Measurements from ENCODE around the gene HFE. TPM values are rescaled to one million over a fixed set of nuclear protein-coding genes. Genes with fewer than 3 reads are reported as not detected.

Gene HFE
- polyA plus RNA-seq, 3 donors: 13.5 to 16.1 (median 14.1) TPM

DNA sequence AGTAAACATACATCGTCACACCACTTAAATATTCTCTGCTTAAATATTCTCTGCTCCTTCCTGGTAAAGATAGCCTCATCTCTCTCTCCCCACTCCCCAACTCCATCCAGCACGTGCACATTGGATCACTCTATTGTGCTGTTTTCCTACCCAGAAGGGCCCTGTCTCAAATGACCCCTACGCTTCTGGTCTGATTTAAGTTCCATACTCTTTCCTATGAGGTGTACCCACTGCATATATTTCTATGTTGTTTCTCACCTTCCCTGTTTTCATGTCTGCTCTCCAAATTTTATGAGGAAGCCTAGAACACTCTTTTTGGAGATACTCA is 53.7 kb downstream of the HFE start:
- WGBS (ENCODE audit: insufficient coverage): 100% methylated on average over 3 of the region's 3 CpGs
- H3K4me3 Mint-ChIP-seq: no peak overlapping the region
- H3K9ac ChIP-seq (ENCODE audit: insufficient read depth, low read length, poor library complexity, severe bottlenecking): no peak overlapping the region
- TF ChIP-seq, protein P1, sequence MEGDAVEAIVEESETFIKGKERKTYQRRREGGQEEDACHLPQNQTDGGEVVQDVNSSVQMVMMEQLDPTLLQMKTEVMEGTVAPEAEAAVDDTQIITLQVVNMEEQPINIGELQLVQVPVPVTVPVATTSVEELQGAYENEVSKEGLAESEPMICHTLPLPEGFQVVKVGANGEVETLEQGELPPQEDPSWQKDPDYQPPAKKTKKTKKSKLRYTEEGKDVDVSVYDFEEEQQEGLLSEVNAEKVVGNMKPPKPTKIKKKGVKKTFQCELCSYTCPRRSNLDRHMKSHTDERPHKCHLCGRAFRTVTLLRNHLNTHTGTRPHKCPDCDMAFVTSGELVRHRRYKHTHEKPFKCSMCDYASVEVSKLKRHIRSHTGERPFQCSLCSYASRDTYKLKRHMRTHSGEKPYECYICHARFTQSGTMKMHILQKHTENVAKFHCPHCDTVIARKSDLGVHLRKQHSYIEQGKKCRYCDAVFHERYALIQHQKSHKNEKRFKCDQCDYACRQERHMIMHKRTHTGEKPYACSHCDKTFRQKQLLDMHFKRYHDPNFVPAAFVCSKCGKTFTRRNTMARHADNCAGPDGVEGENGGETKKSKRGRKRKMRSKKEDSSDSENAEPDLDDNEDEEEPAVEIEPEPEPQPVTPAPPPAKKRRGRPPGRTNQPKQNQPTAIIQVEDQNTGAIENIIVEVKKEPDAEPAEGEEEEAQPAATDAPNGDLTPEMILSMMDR (IDR thresholded peaks at IDR 0.05): no peak
- H3K36me3 ChIP-seq (replicated peaks in 1 of 2; ENCODE audit: control insufficient read depth in 1 of 2, insufficient read depth in 2 of 2, low read length in 2 of 2): peaks cover 6 to 33% of the 10 kb centered on the region in 2 donors
- peaks cover 0 to 6% (median 0%) of the 10 kb centered on the region in 7 donors for H3K9me3 Mint-ChIP-seq
- H3K27me3 ChIP-seq (ENCODE audit: control insufficient read depth in 2 of 2, insufficient read depth in 2 of 2, low read length in 2 of 2): no peaks in the 10 kb centered on the region
- intact Hi-C loops (cut with micrococcal nuclease): no loop called here
- peaks cover 11% of the 10 kb centered on the region for H3K4me1 Mint-ChIP-seq
- peaks cover 19 to 24% of the 10 kb centered on the region in 2 donors for H3K36me3 Mint-ChIP-seq
- no peak overlapping the region for H2AFZ ChIP-seq (ENCODE audit: insufficient read depth, low read depth, low read length, poor library complexity, severe bottlenecking)
- H3K9me3 ChIP-seq (replicated peaks in 1 of 2; ENCODE audit: control insufficient read depth in 1 of 2, insufficient read depth in 1 of 2, low read length in 2 of 2): no peaks in the 10 kb centered on the region
- no peak overlapping the region for H3K4me3 ChIP-seq (replicated peaks in 1 of 3; ENCODE audit: low read depth in 2 of 3, low read length in 3 of 3)
- H3K27ac ChIP-seq (ENCODE audit: low read depth in 1 of 2, low read length in 2 of 2): no peak overlapping the region
- no peak for DNase-seq
- H3K27ac Mint-ChIP-seq: no peak overlapping the region
- H3K27me3 Mint-ChIP-seq (ENCODE audit: low read depth in 3 of 3): peaks cover 0 to 6% (median 0%) of the 10 kb centered on the region in 3 donors
- no peak overlapping the region for H3K4me2 ChIP-seq (replicated peaks; ENCODE audit: extremely low read depth, low read length, poor library complexity, severe bottlenecking)
- H3K4me1 ChIP-seq (ENCODE audit: control insufficient read depth in 1 of 2, insufficient read depth in 2 of 2, low read length in 2 of 2): no peaks in the 10 kb centered on the region
- H3K79me2 ChIP-seq (ENCODE audit: insufficient read depth, low read length): no peaks in the 10 kb centered on the region
- H4K20me1 ChIP-seq (ENCODE audit: insufficient read depth, low read length): peaks cover 14% of the 10 kb centered on the region

DNA sequence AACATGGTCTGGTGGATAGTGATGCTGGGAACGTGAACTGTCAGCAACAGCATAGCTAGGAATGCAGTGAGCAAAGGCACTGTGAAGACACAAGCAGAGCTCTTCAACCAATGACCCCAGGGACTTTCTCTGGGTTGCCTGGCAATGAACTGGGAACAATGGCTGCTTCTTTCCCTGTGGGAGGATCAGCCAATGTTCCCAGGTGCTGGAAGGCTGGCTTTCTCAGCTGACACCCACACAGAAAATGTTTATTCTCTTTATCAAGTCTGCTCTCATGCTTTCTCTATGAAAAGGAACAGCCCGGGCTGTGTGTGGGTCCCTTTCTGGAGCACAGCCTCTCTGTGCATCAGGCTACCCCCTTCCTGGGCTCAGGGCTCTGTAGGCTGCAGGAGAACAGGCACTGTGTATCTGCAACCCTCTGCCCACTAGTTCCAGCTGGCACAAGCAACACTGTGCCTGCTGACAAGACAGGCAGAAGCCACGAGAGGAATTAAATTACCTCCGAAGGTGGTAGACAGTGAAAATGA is 54.2 kb downstream of the HFE start:
- no peak overlapping the region for H3K9ac ChIP-seq (ENCODE audit: insufficient read depth, low read length, poor library complexity, severe bottlenecking)
- intact Hi-C loops (cut with micrococcal nuclease): no loop called here
- no peak overlapping the region for H3K4me3 ChIP-seq (replicated peaks in 1 of 3; ENCODE audit: low read depth in 2 of 3, low read length in 3 of 3)
- H3K4me2 ChIP-seq (replicated peaks; ENCODE audit: extremely low read depth, low read length, poor library complexity, severe bottlenecking): no peak overlapping the region
- peaks cover 0 to 6% (median 0%) of the 10 kb centered on the region in 3 donors for H3K27me3 Mint-ChIP-seq (ENCODE audit: low read depth in 3 of 3)
- H3K36me3 ChIP-seq (replicated peaks in 1 of 2; ENCODE audit: control insufficient read depth in 1 of 2, insufficient read depth in 2 of 2, low read length in 2 of 2): peaks cover 6 to 33% of the 10 kb centered on the region in 2 donors
- H3K4me1 Mint-ChIP-seq: peaks cover 8% of the 10 kb centered on the region
- TF ChIP-seq, protein P1 (IDR thresholded peaks at IDR 0.05): no peak
- H3K36me3 Mint-ChIP-seq: peaks cover 17 to 20% of the 10 kb centered on the region in 2 donors
- peaks cover 0 to 6% (median 0%) of the 10 kb centered on the region in 7 donors for H3K9me3 Mint-ChIP-seq
- H3K9me3 ChIP-seq (replicated peaks in 1 of 2; ENCODE audit: control insufficient read depth in 1 of 2, insufficient read depth in 1 of 2, low read length in 2 of 2): no peaks in the 10 kb centered on the region
- H2AFZ ChIP-seq (ENCODE audit: insufficient read depth, low read depth, low read length, poor library complexity, severe bottlenecking): no peak overlapping the region
- 83% methylated on average over 2 of the region's 4 CpGs for WGBS (ENCODE audit: insufficient coverage)
- no peak overlapping the region for H3K27ac ChIP-seq (ENCODE audit: low read depth in 1 of 2, low read length in 2 of 2)
- peaks cover 9% of the 10 kb centered on the region for H4K20me1 ChIP-seq (ENCODE audit: insufficient read depth, low read length)
- DNase-seq: no peak
- no peak overlapping the region for H3K4me3 Mint-ChIP-seq
- H3K27ac Mint-ChIP-seq: peak overlapping the region in 1 of 7 donors; percentile 57
- H3K79me2 ChIP-seq (ENCODE audit: insufficient read depth, low read length): no peaks in the 10 kb centered on the region
- no peaks in the 10 kb centered on the region for H3K27me3 ChIP-seq (ENCODE audit: control insufficient read depth in 2 of 2, insufficient read depth in 2 of 2, low read length in 2 of 2)
- H3K4me1 ChIP-seq (ENCODE audit: control insufficient read depth in 1 of 2, insufficient read depth in 2 of 2, low read length in 2 of 2): no peaks in the 10 kb centered on the region

Data from CD14-positive monocyte (primary cell).